ENCODE results near the gene FAIM2. TPM values are rescaled to one million over a fixed set of nuclear protein-coding genes. Genes with fewer than 3 reads are reported as not detected.

Gene FAIM2
- total and polyA plus RNA-seq, 2 experiments from 2014 or later = 0.61 to 2.0 TPM

DNA sequence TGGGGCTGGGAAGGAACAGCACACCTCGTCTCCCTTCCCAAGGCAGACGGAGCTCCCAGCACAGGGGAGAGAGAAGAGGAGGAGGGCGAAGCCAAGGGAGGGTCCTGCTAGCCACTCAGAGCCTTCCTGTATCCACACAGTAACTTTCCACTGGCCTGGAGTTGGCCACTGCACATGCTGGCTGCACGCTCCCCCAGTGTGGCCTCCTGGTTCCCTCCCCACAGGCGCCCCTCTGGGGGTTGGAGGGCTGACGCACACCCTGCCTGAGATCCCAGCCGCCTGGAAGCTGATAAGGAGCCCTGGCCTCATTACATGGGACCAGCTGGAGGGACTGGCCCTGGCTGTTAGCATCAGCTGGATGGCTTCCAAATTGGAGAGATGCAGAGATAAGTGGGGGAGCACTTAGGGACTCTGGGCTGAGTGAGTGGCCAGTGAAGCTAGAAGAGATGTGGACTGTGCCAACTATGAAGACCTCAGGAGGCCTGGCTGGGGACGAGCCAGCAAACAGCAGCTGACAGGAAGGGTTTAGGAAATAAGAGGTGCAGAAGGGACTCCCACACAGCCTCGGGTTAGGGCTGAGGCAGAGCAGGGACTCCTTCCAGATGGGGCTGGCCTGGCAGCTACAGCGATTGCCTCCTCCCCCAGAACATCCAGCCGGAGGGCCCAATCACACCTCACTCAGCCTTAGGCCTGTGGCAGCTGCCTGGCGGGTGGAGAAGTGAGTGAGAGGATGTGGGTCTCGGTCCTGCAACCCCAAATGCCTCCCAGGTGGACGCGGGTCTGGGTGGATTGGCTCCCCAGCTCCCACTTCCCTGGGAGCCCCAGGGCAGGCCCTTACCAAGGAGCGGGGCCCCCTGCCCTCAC is 34.5 kb downstream of the FAIM2 start:
- Histone ChIP-seq H4K20me1 (replicated peaks; ENCODE audit: insufficient read depth) (no peaks in the 10 kb centered on the region), H3K36me3 (ENCODE audit: insufficient read depth) (no peaks in the 10 kb centered on the region), H3K4me1 (ENCODE audit: insufficient read depth) (no peaks in the 10 kb centered on the region; the same call in 1 of the 2 replicates), H3K79me2 (replicated peaks; ENCODE audit: insufficient read depth) (no peaks in the 10 kb centered on the region), H2AFZ (no peak overlapping the region), H3K9me2 (ENCODE audit: insufficient read depth) (no peaks in the 10 kb centered on the region), H3K4me3 (no peak overlapping the region), H3K4me2 (no peak overlapping the region), H3K27ac (ENCODE audit: low read depth) (no peak overlapping the region), H3K27me3 (ENCODE audit: insufficient read depth) (no peaks in the 10 kb centered on the region), H3F3A (replicated peaks; ENCODE audit: low read depth) (no peaks in the 10 kb centered on the region)
- Mint-ChIP-seq H3K9me3 (no peaks in the 10 kb centered on the region; the same call in 2 of the 3 replicates), H3K36me3 (ENCODE audit: low read depth) (no peaks in the 10 kb centered on the region), H3K4me1 (peaks cover 7% of the 10 kb centered on the region), H3K4me3 (no peak overlapping the region), H3K27ac (no peak overlapping the region), H3K27me3 (ENCODE audit: insufficient read depth, low read depth, poor library complexity) (peaks cover 17% of the 10 kb centered on the region)
- DNase-seq (ENCODE audit: low spot score) (no peak), ATAC-seq (no peak)
- TF ChIP-seq JUNB (IDR thresholded peaks at IDR 0.05; ENCODE audit: unreplicated experiment) (no peak), POLR2AphosphoS5 (IDR thresholded peaks at IDR 0.05; ENCODE audit: low read depth) (no peak), CREB1 (CRISPR knock-in tag; IDR thresholded peaks at IDR 0.05; ENCODE audit: low read depth) (no peak), EZH2phosphoT487 (IDR thresholded peaks at IDR 0.05; ENCODE audit: unreplicated experiment) (no peak), STAT1 (IDR thresholded peaks at IDR 0.05; ENCODE audit: unreplicated experiment) (no peak), NANOG (IDR thresholded peaks at IDR 0.05; ENCODE audit: borderline replicate concordance) (no peak), EZH2 (IDR thresholded peaks at IDR 0.05; ENCODE audit: low read depth, unreplicated experiment) (no peak), ZNF331 (CRISPR knock-in tag; IDR thresholded peaks at IDR 0.05; ENCODE audit: low read depth) (no peak), ZNF114 (CRISPR knock-in tag; IDR thresholded peaks at IDR 0.05) (no peak)
- TF ChIP-seq, protein P1, sequence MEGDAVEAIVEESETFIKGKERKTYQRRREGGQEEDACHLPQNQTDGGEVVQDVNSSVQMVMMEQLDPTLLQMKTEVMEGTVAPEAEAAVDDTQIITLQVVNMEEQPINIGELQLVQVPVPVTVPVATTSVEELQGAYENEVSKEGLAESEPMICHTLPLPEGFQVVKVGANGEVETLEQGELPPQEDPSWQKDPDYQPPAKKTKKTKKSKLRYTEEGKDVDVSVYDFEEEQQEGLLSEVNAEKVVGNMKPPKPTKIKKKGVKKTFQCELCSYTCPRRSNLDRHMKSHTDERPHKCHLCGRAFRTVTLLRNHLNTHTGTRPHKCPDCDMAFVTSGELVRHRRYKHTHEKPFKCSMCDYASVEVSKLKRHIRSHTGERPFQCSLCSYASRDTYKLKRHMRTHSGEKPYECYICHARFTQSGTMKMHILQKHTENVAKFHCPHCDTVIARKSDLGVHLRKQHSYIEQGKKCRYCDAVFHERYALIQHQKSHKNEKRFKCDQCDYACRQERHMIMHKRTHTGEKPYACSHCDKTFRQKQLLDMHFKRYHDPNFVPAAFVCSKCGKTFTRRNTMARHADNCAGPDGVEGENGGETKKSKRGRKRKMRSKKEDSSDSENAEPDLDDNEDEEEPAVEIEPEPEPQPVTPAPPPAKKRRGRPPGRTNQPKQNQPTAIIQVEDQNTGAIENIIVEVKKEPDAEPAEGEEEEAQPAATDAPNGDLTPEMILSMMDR (conservative IDR thresholded peaks at IDR 0.05; ENCODE audit: low read depth in 2 of 2) = no peak
- TF ChIP-seq, protein P2, sequence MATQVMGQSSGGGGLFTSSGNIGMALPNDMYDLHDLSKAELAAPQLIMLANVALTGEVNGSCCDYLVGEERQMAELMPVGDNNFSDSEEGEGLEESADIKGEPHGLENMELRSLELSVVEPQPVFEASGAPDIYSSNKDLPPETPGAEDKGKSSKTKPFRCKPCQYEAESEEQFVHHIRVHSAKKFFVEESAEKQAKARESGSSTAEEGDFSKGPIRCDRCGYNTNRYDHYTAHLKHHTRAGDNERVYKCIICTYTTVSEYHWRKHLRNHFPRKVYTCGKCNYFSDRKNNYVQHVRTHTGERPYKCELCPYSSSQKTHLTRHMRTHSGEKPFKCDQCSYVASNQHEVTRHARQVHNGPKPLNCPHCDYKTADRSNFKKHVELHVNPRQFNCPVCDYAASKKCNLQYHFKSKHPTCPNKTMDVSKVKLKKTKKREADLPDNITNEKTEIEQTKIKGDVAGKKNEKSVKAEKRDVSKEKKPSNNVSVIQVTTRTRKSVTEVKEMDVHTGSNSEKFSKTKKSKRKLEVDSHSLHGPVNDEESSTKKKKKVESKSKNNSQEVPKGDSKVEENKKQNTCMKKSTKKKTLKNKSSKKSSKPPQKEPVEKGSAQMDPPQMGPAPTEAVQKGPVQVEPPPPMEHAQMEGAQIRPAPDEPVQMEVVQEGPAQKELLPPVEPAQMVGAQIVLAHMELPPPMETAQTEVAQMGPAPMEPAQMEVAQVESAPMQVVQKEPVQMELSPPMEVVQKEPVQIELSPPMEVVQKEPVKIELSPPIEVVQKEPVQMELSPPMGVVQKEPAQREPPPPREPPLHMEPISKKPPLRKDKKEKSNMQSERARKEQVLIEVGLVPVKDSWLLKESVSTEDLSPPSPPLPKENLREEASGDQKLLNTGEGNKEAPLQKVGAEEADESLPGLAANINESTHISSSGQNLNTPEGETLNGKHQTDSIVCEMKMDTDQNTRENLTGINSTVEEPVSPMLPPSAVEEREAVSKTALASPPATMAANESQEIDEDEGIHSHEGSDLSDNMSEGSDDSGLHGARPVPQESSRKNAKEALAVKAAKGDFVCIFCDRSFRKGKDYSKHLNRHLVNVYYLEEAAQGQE (IDR thresholded peaks at IDR 0.05; ENCODE audit: unreplicated experiment) = no peak
- TF ChIP-seq, protein P3, sequence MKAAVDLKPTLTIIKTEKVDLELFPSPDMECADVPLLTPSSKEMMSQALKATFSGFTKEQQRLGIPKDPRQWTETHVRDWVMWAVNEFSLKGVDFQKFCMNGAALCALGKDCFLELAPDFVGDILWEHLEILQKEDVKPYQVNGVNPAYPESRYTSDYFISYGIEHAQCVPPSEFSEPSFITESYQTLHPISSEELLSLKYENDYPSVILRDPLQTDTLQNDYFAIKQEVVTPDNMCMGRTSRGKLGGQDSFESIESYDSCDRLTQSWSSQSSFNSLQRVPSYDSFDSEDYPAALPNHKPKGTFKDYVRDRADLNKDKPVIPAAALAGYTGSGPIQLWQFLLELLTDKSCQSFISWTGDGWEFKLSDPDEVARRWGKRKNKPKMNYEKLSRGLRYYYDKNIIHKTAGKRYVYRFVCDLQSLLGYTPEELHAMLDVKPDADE (IDR thresholded peaks at IDR 0.05) = no peak
- TF ChIP-seq, protein P4, sequence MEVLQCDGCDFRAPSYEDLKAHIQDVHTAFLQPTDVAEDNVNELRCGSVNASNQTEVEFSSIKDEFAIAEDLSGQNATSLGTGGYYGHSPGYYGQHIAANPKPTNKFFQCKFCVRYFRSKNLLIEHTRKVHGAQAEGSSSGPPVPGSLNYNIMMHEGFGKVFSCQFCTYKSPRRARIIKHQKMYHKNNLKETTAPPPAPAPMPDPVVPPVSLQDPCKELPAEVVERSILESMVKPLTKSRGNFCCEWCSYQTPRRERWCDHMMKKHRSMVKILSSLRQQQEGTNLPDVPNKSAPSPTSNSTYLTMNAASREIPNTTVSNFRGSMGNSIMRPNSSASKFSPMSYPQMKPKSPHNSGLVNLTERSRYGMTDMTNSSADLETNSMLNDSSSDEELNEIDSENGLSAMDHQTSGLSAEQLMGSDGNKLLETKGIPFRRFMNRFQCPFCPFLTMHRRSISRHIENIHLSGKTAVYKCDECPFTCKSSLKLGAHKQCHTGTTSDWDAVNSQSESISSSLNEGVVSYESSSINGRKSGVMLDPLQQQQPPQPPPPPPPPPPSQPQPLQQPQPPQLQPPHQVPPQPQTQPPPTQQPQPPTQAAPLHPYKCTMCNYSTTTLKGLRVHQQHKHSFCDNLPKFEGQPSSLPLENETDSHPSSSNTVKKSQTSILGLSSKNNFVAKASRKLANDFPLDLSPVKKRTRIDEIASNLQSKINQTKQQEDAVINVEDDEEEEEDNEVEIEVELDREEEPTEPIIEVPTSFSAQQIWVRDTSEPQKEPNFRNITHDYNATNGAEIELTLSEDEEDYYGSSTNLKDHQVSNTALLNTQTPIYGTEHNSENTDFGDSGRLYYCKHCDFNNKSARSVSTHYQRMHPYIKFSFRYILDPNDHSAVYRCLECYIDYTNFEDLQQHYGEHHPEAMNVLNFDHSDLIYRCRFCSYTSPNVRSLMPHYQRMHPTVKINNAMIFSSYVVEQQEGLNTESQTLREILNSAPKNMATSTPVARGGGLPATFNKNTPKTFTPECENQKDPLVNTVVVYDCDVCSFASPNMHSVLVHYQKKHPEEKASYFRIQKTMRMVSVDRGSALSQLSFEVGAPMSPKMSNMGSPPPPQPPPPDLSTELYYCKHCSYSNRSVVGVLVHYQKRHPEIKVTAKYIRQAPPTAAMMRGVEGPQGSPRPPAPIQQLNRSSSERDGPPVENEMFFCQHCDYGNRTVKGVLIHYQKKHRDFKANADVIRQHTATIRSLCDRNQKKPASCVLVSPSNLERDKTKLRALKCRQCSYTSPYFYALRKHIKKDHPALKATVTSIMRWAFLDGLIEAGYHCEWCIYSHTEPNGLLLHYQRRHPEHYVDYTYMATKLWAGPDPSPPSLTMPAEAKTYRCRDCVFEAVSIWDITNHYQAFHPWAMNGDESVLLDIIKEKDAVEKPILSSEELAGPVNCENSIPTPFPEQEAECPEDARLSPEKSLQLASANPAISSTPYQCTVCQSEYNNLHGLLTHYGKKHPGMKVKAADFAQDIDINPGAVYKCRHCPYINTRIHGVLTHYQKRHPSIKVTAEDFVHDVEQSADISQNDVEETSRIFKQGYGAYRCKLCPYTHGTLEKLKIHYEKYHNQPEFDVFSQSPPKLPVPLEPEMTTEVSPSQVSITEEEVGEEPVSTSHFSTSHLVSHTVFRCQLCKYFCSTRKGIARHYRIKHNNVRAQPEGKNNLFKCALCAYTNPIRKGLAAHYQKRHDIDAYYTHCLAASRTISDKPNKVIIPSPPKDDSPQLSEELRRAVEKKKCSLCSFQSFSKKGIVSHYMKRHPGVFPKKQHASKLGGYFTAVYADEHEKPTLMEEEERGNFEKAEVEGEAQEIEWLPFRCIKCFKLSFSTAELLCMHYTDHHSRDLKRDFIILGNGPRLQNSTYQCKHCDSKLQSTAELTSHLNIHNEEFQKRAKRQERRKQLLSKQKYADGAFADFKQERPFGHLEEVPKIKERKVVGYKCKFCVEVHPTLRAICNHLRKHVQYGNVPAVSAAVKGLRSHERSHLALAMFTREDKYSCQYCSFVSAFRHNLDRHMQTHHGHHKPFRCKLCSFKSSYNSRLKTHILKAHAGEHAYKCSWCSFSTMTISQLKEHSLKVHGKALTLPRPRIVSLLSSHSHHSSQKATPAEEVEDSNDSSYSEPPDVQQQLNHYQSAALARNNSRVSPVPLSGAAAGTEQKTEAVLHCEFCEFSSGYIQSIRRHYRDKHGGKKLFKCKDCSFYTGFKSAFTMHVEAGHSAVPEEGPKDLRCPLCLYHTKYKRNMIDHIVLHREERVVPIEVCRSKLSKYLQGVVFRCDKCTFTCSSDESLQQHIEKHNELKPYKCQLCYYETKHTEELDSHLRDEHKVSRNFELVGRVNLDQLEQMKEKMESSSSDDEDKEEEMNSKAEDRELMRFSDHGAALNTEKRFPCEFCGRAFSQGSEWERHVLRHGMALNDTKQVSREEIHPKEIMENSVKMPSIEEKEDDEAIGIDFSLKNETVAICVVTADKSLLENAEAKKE (CRISPR knock-in tag; IDR thresholded peaks at IDR 0.05) = no peak

Data from GM23338 (cell line).